PC-3 (cell line): ENCODE measurements around the gene ACADS. TPM values are rescaled to one million over a fixed set of nuclear protein-coding genes. Genes with fewer than 3 reads are reported as not detected.
A peak's percentile ranks its signal among the peaks of the same experiment; 100 is the strongest.

Experiments
- ATAC-seq: fragments of 200-7000 bp; cut with Tn5 transposase; 2 replicates; pipeline ENCODE4 v1.9.1; 2020; ENCODE audit warnings: mild to moderate bottlenecking, moderate library complexity
- BruUV-seq: library from RNA; stranded (reverse); fragments of 400-500 nt; replicated peaks from 2 replicates; lab custom pipeline; 2021; lab: Mats Ljungman, UMichigan
- CTCF ChIA-PET: fragments of 300-600 bp; sonication (Branson Sonifier 250); formaldehyde crosslinking; loops from one replicate; lab custom pipeline; 2022; ENCODE audit warnings: antibody characterized with exemption; lab: Charles Lee
- POLR2A ChIA-PET: fragments of 300-600 bp; sonication (Branson Sonifier 250); formaldehyde crosslinking; loops from one replicate; lab custom pipeline; 2022; ENCODE audit warnings: antibody characterized with exemption; ENCODE audit not compliant: unreplicated experiment; lab: Charles Lee
- DNase-seq: peaks from one replicate; pipeline ENCODE4 v3.0.0-alpha.2; 2015
- H2AFZ ChIP-seq: fragments of 300-600 bp; sonication (generic); 2 replicates; pipeline ENCODE4 v1.6.0; 2016; ENCODE audit warnings: antibody characterized with exemption, low read length
- H3F3A ChIP-seq: fragments of 300-600 bp; sonication (generic); one replicate; pipeline ENCODE4 v1.6.0; 2017; ENCODE audit warnings: antibody characterized with exemption, low read length, control low read depth, mild to moderate bottlenecking; ENCODE audit not compliant: unreplicated experiment
- H3K27ac ChIP-seq: fragments of 300-600 bp; sonication (generic); 2 replicates; pipeline ENCODE4 v1.5.1; 2016; ENCODE audit warnings: mild to moderate bottlenecking, low read length
- H3K27me3 ChIP-seq: fragments of 300-600 bp; sonication (generic); 2 replicates; pipeline ENCODE4 v1.6.1; 2016; ENCODE audit warnings: low read length, mixed read lengths
- H3K36me3 ChIP-seq: fragments of 300-600 bp; sonication (generic); 2 replicates; pipeline ENCODE4 v1.6.1; 2016; ENCODE audit warnings: low read depth, mixed run types, low read length, mixed read lengths
- H3K4me1 ChIP-seq: fragments of 300-600 bp; sonication (generic); 2 replicates; pipeline ENCODE4 v1.5.1; 2016; ENCODE audit warnings: low read length; ENCODE audit not compliant: insufficient read depth
- H3K4me2 ChIP-seq: fragments of 300-600 bp; sonication (generic); 2 replicates; pipeline ENCODE4 v1.6.0; 2016; ENCODE audit warnings: low read length
- H3K4me3 ChIP-seq: fragments of 300-600 bp; sonication (generic); 2 replicates; pipeline ENCODE4 v1.5.1; 2016; ENCODE audit warnings: mild to moderate bottlenecking, low read length, mixed read lengths
- H3K79me2 ChIP-seq: fragments of 300-600 bp; sonication (generic); 2 replicates; pipeline ENCODE4 v1.6.1; 2017; ENCODE audit warnings: low read length, mixed read lengths
- H3K9ac ChIP-seq: fragments of 300-600 bp; sonication (generic); 2 replicates; pipeline ENCODE4 v1.6.0; 2016; ENCODE audit warnings: mild to moderate bottlenecking, low read length
- H3K9me2 ChIP-seq: fragments of 300-600 bp; sonication (generic); replicated peaks from 2 replicates; pipeline ENCODE4 v1.6.1; 2016; ENCODE audit warnings: mixed run types, low read length, mixed read lengths
- H3K9me3 ChIP-seq: fragments of 300-600 bp; sonication (generic); 2 replicates; pipeline ENCODE4 v1.6.1; 2016; ENCODE audit warnings: low read length, mixed read lengths
- H4K20me1 ChIP-seq: fragments of 300-600 bp; sonication (generic); 2 replicates; pipeline ENCODE4 v1.6.1; 2016; ENCODE audit warnings: low read length, mixed read lengths
- EZH2 ChIP-seq: fragments of 300-600 bp; sonication (generic); IDR thresholded peaks from one replicate; pipeline ENCODE4 v1.6.1; 2017; ENCODE audit warnings: antibody characterized with exemption, mild to moderate bottlenecking, low read length; ENCODE audit not compliant: unreplicated experiment
- EZH2phosphoT487 ChIP-seq: fragments of 300-600 bp; sonication (generic); IDR thresholded peaks from 2 replicates; pipeline ENCODE4 v1.6.1; 2018; ENCODE audit warnings: mild to moderate bottlenecking, antibody characterized with exemption, low read length, borderline replicate concordance
- intact Hi-C: fragments of 100-400 bp; cut with micrococcal nuclease; formaldehyde crosslinking; loops from 2 replicates; pipeline ENCODE4 v1.9.0; 2023
- total RNA-seq: library from RNA; depleted of rRNA; stranded (reverse); fragments of >200 nt; gene quantifications from 2 replicates; pipeline ENCODE4 v1.2.3, GENCODE V29; 2014
- TF ChIP-seq, protein P1 (sequence below): fragments of 300-600 bp; sonication (generic); conservative IDR thresholded peaks from 2 replicates; pipeline ENCODE4 v1.5.1; 2017; ENCODE audit warnings: antibody characterized with exemption, low read depth, mild to moderate bottlenecking, low read length

Gene ACADS
- total RNA-seq, 1 experiment from 2014 or later = 19.6 TPM

DNA sequence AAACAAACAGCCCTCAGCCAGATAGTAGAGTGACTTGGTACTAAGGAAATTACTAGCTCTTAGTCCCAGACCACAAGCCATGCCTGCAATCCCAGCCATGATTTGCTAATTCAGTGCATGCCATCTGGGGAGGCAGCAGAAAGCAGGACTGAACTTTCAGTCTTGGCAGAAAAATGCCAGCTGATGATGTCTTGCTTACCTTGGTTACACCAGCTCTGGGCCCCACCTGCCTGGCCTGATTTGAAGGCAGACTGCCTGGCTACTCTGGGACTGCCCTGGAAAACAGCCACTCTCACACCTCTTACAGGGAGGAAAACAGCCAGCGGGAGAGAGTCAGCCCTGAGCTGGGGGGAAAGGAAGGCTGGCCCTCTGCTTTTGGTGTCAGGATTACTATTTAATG, 20.0 kb upstream of the ACADS start:
- Histone ChIP-seq H3K4me3 (no peak overlapping the region), H2AFZ (no peak overlapping the region), H3K27me3 (no peaks in the 10 kb centered on the region), H3K27ac (no peak overlapping the region), H3K79me2 (peaks cover 3% of the 10 kb centered on the region; the same call in 1 of the 2 replicates), H3F3A (no peaks in the 10 kb centered on the region), H4K20me1 (no peaks in the 10 kb centered on the region), H3K4me1 (peaks cover 11% of the 10 kb centered on the region; the same call in 1 of the 2 replicates), H3K9me2 (no peaks in the 10 kb centered on the region), H3K9me3 (no peaks in the 10 kb centered on the region), H3K36me3 (peaks cover 23% of the 10 kb centered on the region), H3K9ac (no peak overlapping the region), H3K4me2 (no peak overlapping the region)
- ATAC-seq (no peak), DNase-seq (no peak)
- ChIA-PET CTCF (no interaction called here), POLR2A (no interaction called here)
- no TSS peak for BruUV-seq
- intact Hi-C loops = no loop called here
- TF ChIP-seq EZH2phosphoT487 = no peak
- no peak for TF ChIP-seq EZH2
- TF ChIP-seq, protein P1, sequence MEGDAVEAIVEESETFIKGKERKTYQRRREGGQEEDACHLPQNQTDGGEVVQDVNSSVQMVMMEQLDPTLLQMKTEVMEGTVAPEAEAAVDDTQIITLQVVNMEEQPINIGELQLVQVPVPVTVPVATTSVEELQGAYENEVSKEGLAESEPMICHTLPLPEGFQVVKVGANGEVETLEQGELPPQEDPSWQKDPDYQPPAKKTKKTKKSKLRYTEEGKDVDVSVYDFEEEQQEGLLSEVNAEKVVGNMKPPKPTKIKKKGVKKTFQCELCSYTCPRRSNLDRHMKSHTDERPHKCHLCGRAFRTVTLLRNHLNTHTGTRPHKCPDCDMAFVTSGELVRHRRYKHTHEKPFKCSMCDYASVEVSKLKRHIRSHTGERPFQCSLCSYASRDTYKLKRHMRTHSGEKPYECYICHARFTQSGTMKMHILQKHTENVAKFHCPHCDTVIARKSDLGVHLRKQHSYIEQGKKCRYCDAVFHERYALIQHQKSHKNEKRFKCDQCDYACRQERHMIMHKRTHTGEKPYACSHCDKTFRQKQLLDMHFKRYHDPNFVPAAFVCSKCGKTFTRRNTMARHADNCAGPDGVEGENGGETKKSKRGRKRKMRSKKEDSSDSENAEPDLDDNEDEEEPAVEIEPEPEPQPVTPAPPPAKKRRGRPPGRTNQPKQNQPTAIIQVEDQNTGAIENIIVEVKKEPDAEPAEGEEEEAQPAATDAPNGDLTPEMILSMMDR = no peak

DNA sequence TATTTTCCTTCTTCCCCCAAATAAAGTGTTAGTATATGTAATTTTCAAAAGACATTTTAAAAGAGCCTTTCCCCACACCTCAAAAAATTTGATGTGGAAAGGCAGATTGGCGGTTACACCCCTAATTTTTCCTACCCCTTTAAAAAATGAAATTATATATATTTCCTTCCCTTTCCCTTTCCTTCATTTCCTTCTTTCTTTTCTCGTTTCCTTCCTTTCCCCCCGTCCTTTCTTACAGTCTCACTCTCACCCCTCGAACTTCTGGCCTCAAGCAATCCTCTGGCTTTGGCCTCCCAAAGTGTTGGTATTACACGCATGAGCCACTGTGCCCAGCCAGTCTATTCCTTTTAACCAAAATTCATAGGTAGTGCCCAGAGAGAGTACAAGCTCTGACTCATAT, 19.6 kb upstream of the ACADS start:
- Histone ChIP-seq H3K9me2 (no peaks in the 10 kb centered on the region), H3K4me1 (peaks cover 11% of the 10 kb centered on the region; the same call in 1 of the 2 replicates), H3K79me2 (peaks cover 7% of the 10 kb centered on the region), H3K9me3 (no peaks in the 10 kb centered on the region), H3K36me3 (peaks cover 19% of the 10 kb centered on the region), H2AFZ (no peak overlapping the region), H3K27me3 (no peaks in the 10 kb centered on the region), H4K20me1 (no peaks in the 10 kb centered on the region), H3K9ac (no peak overlapping the region), H3K27ac (no peak overlapping the region), H3K4me2 (no peak overlapping the region), H3F3A (no peaks in the 10 kb centered on the region), H3K4me3 (no peak overlapping the region)
- 0 out of 2 replicates have a peak, but pooled peaks have one; percentile 10 for ATAC-seq
- peak; percentile 46 for DNase-seq
- TF ChIP-seq EZH2phosphoT487 (no peak), EZH2 (no peak)
- TF ChIP-seq, protein P1 = no peak
- intact Hi-C loops = no loop called here
- ChIA-PET CTCF (no interaction called here), POLR2A (no interaction called here)
- BruUV-seq = no TSS peak

DNA sequence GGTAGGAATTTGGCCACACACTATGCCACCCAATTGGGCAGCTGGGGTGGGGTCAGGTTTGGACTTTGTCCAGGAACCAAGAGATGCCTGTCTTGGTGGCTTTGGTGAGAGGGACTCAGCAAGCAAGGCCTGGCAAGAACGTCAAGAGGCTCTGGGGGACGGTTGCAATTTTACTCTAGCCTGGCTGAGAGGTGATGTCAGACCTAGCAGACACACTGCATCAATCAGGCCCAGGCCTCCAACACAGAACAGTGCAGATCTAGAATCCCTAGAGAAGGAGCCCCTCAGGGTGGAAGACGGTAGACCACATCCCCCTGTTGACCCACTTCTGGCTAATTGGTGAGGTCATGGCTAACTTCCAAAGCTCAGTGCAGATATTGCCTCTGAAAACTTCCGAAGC, 17.0 kb upstream of the ACADS start:
- ChIA-PET CTCF (no interaction called here), POLR2A (interaction anchor here (1.0 kb wide), 1 partner anchor 170 kb away, joined by 3 read pairs; no protein-coding TSS in a partner anchor)
- H3K4me3 ChIP-seq = no peak overlapping the region
- intact Hi-C loops = no loop called here
- TF ChIP-seq EZH2 = no peak
- TF ChIP-seq, protein P1 = no peak
- TF ChIP-seq EZH2phosphoT487 = no peak
- H3K27ac ChIP-seq = no peak overlapping the region
- no peaks in the 10 kb centered on the region for H3K9me2 ChIP-seq
- DNase-seq (no peak), ATAC-seq (no peak)
- H2AFZ ChIP-seq = no peak overlapping the region
- no peaks in the 10 kb centered on the region for H3K27me3 ChIP-seq
- H3K4me1 ChIP-seq = peaks cover 25% of the 10 kb centered on the region
- peaks cover 8% of the 10 kb centered on the region for H3K36me3 ChIP-seq
- no TSS peak for BruUV-seq
- H3K4me2 ChIP-seq = no peak overlapping the region
- no peaks in the 10 kb centered on the region for H3K9me3 ChIP-seq
- H3F3A ChIP-seq = peaks cover 5% of the 10 kb centered on the region
- no peaks in the 10 kb centered on the region for H4K20me1 ChIP-seq
- no peak overlapping the region for H3K9ac ChIP-seq
- peaks cover 25% of the 10 kb centered on the region for H3K79me2 ChIP-seq
